ENCODE results near the gene COL4A5. TPM values are rescaled to one million over a fixed set of nuclear protein-coding genes. Genes with fewer than 3 reads are reported as not detected.

Gene COL4A5
- total RNA-seq, 1 experiment from 2014 or later = 29.4 TPM

DNA sequence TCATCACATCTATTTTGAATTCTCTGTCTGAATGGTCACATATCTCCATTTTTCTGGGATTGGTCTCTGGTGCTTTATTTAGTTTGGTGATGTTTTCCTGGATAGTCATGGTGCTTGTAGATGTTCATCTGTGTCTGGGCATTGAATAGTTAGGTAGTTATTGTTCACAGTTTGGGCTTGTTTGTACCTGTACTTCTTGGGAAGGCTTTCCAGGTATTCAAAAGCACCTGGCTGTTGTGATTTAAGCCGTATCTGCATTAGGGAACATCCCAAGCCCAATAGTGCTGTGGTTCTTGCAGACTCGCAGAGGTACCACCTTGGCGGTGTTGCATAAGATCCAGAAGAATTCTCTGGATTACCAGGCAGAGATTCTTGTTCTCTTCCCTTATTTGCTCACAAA is 44.6 kb downstream of the COL4A5 start:
- TF ChIP-seq, protein P1, sequence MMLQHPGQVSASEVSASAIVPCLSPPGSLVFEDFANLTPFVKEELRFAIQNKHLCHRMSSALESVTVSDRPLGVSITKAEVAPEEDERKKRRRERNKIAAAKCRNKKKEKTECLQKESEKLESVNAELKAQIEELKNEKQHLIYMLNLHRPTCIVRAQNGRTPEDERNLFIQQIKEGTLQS (IDR thresholded peaks at IDR 0.05) = no peak
- TF ChIP-seq FOSL1 (IDR thresholded peaks at IDR 0.05; ENCODE audit: low read depth) (no peak), JUND (IDR thresholded peaks at IDR 0.05) (no peak), EZH2phosphoT487 (IDR thresholded peaks at IDR 0.05; ENCODE audit: borderline replicate concordance) (no peak), EZH2 (IDR thresholded peaks at IDR 0.05) (no peak), CEBPB (IDR thresholded peaks at IDR 0.05; ENCODE audit: low read depth) (no peak), YY1 (IDR thresholded peaks at IDR 0.05; ENCODE audit: extremely low read depth, insufficient replicate concordance, low read depth, low read length) (no peak), SIN3A (IDR thresholded peaks at IDR 0.05; ENCODE audit: low read depth) (no peak)
- TF ChIP-seq, protein P2, sequence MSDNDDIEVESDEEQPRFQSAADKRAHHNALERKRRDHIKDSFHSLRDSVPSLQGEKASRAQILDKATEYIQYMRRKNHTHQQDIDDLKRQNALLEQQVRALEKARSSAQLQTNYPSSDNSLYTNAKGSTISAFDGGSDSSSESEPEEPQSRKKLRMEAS (IDR thresholded peaks at IDR 0.05) = no peak
- intact Hi-C loops (cut with micrococcal nuclease) = no loop called here
- no peak overlapping the region for H3K9ac ChIP-seq (ENCODE audit: low read length)

DNA sequence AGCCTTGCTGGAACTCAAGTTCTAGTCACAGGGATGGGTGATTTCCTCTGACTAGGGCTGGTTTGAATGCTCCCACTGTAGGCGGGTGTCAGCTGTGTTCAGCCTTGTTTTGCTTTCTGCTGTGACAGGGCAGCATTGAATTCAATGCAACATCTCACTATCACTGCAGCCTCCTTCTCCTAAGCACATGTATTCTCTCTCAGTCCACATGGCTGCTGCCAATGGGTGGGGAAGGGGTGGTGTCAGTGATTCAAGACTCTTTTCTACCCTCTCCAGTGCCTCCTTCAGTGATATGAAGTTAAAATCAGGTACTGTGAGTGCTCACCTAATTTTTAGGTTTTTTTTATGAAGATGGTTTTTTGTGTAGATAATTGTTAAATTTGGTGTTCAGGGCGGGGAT is 46.3 kb downstream of the COL4A5 start:
- Histone ChIP-seq H2AFZ (ENCODE audit: low read depth, low read length, poor library complexity, severe bottlenecking) (no peak overlapping the region), H3K9me2 (ENCODE audit: insufficient read depth) (no peaks in the 10 kb centered on the region), H3K27me3 (ENCODE audit: insufficient read depth, low read length) (no peaks in the 10 kb centered on the region), H4K20me1 (ENCODE audit: insufficient read depth) (no peaks in the 10 kb centered on the region), H3K27ac (ENCODE audit: low read depth, low read length) (no peak overlapping the region), H3K36me3 (ENCODE audit: control insufficient read depth in 1 of 2, insufficient read depth in 2 of 2, low read length in 2 of 2) (no peaks in the 10 kb centered on the region), H3K4me2 (ENCODE audit: low read length) (no peak overlapping the region), H3K4me1 (ENCODE audit: control insufficient read depth in 1 of 2, insufficient read depth in 2 of 2, low read length in 2 of 2) (no peaks in the 10 kb centered on the region), H3K4me3 (replicated peaks in 1 of 2; ENCODE audit: low read depth in 1 of 2, low read length in 2 of 2) (no peak overlapping the region), H3K79me2 (ENCODE audit: insufficient read depth, low read length) (no peaks in the 10 kb centered on the region), H3K9ac (ENCODE audit: low read length) (no peak overlapping the region), H3K9me3 (ENCODE audit: control insufficient read depth in 1 of 2, insufficient read depth in 1 of 2, low read depth in 1 of 2, low read length in 2 of 2) (no peaks in the 10 kb centered on the region)
- CTCF ChIA-PET = no interaction called here
- no peak for DNase-seq (ENCODE audit: low read depth, low spot score)
- POLR2A ChIA-PET = no interaction called here
- BruUV-seq (replicated peaks) = no TSS peak
- RAD21 ChIA-PET (ENCODE audit: low non-redundant PET in 1 of 2, low total read pairs in 2 of 2, uncharacterized antibody in 2 of 2, unreplicated experiment in 2 of 2) = no interaction called here
- intact Hi-C loops (cut with micrococcal nuclease) = no loop called here
- no peak for ATAC-seq
- TF ChIP-seq EZH2phosphoT487 (IDR thresholded peaks at IDR 0.05; ENCODE audit: borderline replicate concordance) (no peak), CBX3 (IDR thresholded peaks at IDR 0.05; ENCODE audit: low read depth) (no peak), RAD21 (IDR thresholded peaks at IDR 0.05; ENCODE audit: low read depth) (no peak), JUND (IDR thresholded peaks at IDR 0.05) (no peak), CEBPB (IDR thresholded peaks at IDR 0.05; ENCODE audit: low read depth) (no peak), POLR2A (IDR thresholded peaks at IDR 0.05; ENCODE audit: borderline replicate concordance, extremely low read depth, insufficient read depth, insufficient read length) (no peak), FOSL1 (IDR thresholded peaks at IDR 0.05; ENCODE audit: low read depth) (no peak), SRF (IDR thresholded peaks at IDR 0.05; ENCODE audit: low read depth) (no peak)
- TF ChIP-seq, protein P3, sequence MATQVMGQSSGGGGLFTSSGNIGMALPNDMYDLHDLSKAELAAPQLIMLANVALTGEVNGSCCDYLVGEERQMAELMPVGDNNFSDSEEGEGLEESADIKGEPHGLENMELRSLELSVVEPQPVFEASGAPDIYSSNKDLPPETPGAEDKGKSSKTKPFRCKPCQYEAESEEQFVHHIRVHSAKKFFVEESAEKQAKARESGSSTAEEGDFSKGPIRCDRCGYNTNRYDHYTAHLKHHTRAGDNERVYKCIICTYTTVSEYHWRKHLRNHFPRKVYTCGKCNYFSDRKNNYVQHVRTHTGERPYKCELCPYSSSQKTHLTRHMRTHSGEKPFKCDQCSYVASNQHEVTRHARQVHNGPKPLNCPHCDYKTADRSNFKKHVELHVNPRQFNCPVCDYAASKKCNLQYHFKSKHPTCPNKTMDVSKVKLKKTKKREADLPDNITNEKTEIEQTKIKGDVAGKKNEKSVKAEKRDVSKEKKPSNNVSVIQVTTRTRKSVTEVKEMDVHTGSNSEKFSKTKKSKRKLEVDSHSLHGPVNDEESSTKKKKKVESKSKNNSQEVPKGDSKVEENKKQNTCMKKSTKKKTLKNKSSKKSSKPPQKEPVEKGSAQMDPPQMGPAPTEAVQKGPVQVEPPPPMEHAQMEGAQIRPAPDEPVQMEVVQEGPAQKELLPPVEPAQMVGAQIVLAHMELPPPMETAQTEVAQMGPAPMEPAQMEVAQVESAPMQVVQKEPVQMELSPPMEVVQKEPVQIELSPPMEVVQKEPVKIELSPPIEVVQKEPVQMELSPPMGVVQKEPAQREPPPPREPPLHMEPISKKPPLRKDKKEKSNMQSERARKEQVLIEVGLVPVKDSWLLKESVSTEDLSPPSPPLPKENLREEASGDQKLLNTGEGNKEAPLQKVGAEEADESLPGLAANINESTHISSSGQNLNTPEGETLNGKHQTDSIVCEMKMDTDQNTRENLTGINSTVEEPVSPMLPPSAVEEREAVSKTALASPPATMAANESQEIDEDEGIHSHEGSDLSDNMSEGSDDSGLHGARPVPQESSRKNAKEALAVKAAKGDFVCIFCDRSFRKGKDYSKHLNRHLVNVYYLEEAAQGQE (IDR thresholded peaks at IDR 0.05; ENCODE audit: low read depth) = no peak
- TF ChIP-seq, protein P4, sequence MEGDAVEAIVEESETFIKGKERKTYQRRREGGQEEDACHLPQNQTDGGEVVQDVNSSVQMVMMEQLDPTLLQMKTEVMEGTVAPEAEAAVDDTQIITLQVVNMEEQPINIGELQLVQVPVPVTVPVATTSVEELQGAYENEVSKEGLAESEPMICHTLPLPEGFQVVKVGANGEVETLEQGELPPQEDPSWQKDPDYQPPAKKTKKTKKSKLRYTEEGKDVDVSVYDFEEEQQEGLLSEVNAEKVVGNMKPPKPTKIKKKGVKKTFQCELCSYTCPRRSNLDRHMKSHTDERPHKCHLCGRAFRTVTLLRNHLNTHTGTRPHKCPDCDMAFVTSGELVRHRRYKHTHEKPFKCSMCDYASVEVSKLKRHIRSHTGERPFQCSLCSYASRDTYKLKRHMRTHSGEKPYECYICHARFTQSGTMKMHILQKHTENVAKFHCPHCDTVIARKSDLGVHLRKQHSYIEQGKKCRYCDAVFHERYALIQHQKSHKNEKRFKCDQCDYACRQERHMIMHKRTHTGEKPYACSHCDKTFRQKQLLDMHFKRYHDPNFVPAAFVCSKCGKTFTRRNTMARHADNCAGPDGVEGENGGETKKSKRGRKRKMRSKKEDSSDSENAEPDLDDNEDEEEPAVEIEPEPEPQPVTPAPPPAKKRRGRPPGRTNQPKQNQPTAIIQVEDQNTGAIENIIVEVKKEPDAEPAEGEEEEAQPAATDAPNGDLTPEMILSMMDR (IDR thresholded peaks at IDR 0.05 in 2 of 3, conservative IDR thresholded peaks at IDR 0.05 in 1 of 3; ENCODE audit: borderline replicate concordance in 1 of 3, insufficient read depth in 1 of 3, low read depth in 2 of 3, low read length in 2 of 3) = no peak

More for the DNA sequence above, 44.6 kb downstream of the COL4A5 start:
- no peak for ATAC-seq
- POLR2A ChIA-PET = no interaction called here
- no peak overlapping the region for H3K4me2 ChIP-seq (ENCODE audit: low read length)
- no peaks in the 10 kb centered on the region for H4K20me1 ChIP-seq (ENCODE audit: insufficient read depth)
- no peaks in the 10 kb centered on the region for H3K9me3 ChIP-seq (ENCODE audit: control insufficient read depth in 1 of 2, insufficient read depth in 1 of 2, low read depth in 1 of 2, low read length in 2 of 2)
- no peaks in the 10 kb centered on the region for H3K79me2 ChIP-seq (ENCODE audit: insufficient read depth, low read length)
- H3K4me1 ChIP-seq (ENCODE audit: control insufficient read depth in 1 of 2, insufficient read depth in 2 of 2, low read length in 2 of 2) = no peaks in the 10 kb centered on the region
- CTCF ChIA-PET = no interaction called here
- RAD21 ChIA-PET (ENCODE audit: low non-redundant PET in 1 of 2, low total read pairs in 2 of 2, uncharacterized antibody in 2 of 2, unreplicated experiment in 2 of 2) = no interaction called here
- no peak overlapping the region for H2AFZ ChIP-seq (ENCODE audit: low read depth, low read length, poor library complexity, severe bottlenecking)
- H3K36me3 ChIP-seq (ENCODE audit: control insufficient read depth in 1 of 2, insufficient read depth in 2 of 2, low read length in 2 of 2) = no peaks in the 10 kb centered on the region
- H3K4me3 ChIP-seq (replicated peaks in 1 of 2; ENCODE audit: low read depth in 1 of 2, low read length in 2 of 2) = no peak overlapping the region
- no TSS peak for BruUV-seq (replicated peaks)
- H3K27me3 ChIP-seq (ENCODE audit: insufficient read depth, low read length) = no peaks in the 10 kb centered on the region
- H3K9me2 ChIP-seq (ENCODE audit: insufficient read depth) = no peaks in the 10 kb centered on the region
- DNase-seq (ENCODE audit: low read depth, low spot score) = no peak
- H3K27ac ChIP-seq (ENCODE audit: low read depth, low read length) = no peak overlapping the region
